Measurements from ENCODE around the gene GPR32. TPM values are rescaled to one million over a fixed set of nuclear protein-coding genes. Genes with fewer than 3 reads are reported as not detected.

Gene GPR32
- total RNA-seq, 1 donor from 2014 or later, result not detected

DNA sequence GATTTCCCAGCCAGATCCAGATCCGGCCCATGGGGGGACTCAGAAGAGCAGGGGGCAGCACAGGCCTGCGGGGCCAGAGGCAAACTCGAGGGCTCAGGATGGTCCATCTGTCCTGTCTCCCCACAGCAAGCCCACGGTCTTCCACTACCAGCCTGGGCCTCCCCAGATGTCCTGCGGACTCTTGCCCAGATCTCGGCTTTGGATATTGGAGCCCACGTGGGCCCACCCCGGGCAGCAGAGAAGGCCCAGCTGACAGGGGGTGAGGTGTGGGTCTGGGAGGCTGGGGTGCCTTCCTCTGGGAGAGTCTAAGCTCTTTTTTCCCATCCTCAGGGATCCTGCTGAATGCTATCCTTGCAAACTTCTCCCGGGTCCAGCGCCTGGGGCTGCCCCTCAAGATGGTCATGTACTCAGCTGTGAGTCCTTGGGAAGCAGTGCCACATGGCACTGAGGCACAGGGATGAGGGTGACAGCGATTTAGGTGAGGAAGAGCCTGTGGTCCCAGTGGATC is 23.3 kb downstream of the GPR32 start:
- no peak for TF ChIP-seq CTCF (IDR thresholded peaks at IDR 0.05)
- no peak overlapping the region for H3K4me3 ChIP-seq
- peaks cover 14% of the 10 kb centered on the region for H3K36me3 ChIP-seq
- intact Hi-C loops (cut with DNase I), result no loop called here
- H3K27me3 ChIP-seq, result no peaks in the 10 kb centered on the region
- no peaks in the 10 kb centered on the region for H3K9me3 ChIP-seq
- H3K27ac ChIP-seq, result no peak overlapping the region
- no peaks in the 10 kb centered on the region for H3K4me1 ChIP-seq
- no peak for ATAC-seq
- no peak for DNase-seq

DNA sequence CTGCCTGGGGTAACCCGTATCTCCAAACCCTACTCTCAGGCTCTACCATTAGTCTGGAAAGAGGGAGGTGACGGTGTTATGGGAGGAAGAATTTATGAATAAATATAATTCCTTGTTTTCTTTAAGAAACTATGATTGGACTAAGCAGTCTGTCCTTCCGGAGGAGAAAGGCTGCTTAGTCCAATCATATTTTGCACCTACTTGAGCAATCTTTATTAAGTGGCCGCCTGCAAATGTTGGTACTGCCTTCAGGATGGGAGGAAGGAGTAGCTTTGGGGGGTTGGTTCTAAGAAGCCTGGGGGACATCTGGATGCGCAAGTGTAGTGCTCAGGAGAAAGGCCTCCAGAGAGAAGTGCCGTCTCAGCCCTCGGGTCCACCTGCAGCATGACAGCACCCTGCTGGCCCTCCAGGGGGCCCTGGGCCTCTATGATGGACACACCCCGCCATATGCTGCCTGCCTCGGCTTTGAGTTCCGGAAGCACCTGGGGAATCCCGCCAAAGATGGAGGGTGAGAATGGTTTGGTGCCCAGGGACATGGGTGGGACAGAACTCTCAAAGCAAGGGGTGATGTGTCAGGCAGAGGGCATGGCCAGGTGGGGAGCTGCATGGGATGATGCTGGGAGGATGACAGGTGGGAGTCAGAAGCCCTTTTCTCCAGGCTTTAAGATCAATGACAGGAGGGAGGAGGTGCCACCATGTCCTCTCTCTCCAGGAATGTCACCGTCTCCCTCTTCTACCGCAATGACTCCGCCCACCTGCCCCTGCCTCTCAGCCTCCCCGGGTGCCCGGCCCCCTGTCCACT is 24.0 kb downstream of the GPR32 start:
- ATAC-seq (no peak), DNase-seq (no peak)
- intact Hi-C loops (cut with DNase I), result no loop called here

GRCh38 chr19:50794876-50795663 is 24.8 kb downstream of the GPR32 start:
- ATAC-seq (no peak), DNase-seq (peak; percentile 56)
- no peak overlapping the region for H3K27ac ChIP-seq
- H3K27me3 ChIP-seq, result no peaks in the 10 kb centered on the region
- no peaks in the 10 kb centered on the region for H3K4me1 ChIP-seq
- no peak overlapping the region for H3K4me3 ChIP-seq
- intact Hi-C loops (cut with DNase I), result no loop called here
- TF ChIP-seq CTCF (IDR thresholded peaks at IDR 0.05), result no peak
- no peaks in the 10 kb centered on the region for H3K9me3 ChIP-seq
- peaks cover 21% of the 10 kb centered on the region for H3K36me3 ChIP-seq

More for the DNA sequence above, 24.0 kb downstream of the GPR32 start:
- no peak for TF ChIP-seq CTCF (IDR thresholded peaks at IDR 0.05)
- Histone ChIP-seq H3K9me3 (no peaks in the 10 kb centered on the region), H3K27me3 (no peaks in the 10 kb centered on the region), H3K4me1 (no peaks in the 10 kb centered on the region), H3K4me3 (no peak overlapping the region), H3K27ac (no peak overlapping the region), H3K36me3 (peaks cover 18% of the 10 kb centered on the region)

DNA sequence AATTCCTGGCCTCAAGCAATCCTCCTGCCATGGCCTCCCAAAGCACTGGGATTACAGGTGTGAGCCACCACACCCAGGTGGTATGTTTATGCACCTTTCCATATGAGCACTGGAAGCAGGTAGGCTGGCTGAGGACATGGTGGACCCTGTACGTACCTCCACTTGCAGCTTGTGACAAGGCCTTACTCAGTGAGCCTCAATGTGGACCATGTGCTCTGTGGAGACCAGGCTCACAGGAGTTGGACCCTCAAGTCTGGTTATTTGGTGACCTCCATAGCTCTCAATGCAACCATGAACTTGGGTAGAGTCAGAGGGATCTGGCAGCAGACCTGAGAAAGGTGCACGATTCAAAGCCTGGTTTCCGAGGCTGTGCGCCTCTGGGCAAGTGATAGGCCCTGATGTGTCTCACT is 25.4 kb downstream of the GPR32 start:
- H3K4me1 ChIP-seq, result no peaks in the 10 kb centered on the region
- no peak overlapping the region for H3K27ac ChIP-seq
- DNase-seq (no peak), ATAC-seq (no peak)
- H3K36me3 ChIP-seq, result peaks cover 22% of the 10 kb centered on the region
- TF ChIP-seq CTCF (IDR thresholded peaks at IDR 0.05), result no peak
- intact Hi-C loops (cut with DNase I), result no loop called here
- no peaks in the 10 kb centered on the region for H3K27me3 ChIP-seq
- H3K9me3 ChIP-seq, result no peaks in the 10 kb centered on the region
- no peak overlapping the region for H3K4me3 ChIP-seq

DNA sequence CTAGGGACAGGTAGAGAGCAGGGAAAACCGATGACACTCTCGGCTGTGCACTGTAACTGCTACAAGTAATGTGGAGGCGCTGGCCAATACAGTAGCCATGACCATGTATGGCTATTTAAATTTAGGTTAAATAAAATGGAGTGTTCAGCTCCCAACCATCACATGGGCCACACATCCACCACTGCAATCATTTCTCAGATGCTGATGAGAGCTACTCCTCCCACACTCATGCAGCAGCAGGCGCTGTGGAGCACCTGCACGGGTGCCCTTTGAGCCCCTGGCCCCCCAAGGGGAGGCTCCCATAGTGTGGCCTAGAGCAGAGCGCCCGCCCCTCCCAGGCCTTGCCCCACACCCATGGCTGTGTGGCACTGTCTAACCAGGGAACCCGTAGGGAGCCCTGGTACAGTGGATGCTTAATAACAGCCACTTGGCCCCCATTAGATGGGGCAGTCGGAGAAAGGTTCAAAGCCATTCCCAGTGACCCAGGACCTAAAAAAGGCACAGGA is 25.9 kb downstream of the GPR32 start:
- DNase-seq, result no peak
- Histone ChIP-seq H3K9me3 (no peaks in the 10 kb centered on the region), H3K27me3 (no peaks in the 10 kb centered on the region), H3K27ac (no peak overlapping the region), H3K36me3 (peaks cover 27% of the 10 kb centered on the region), H3K4me1 (no peaks in the 10 kb centered on the region), H3K4me3 (no peak overlapping the region)
- intact Hi-C loops (cut with DNase I), result no loop called here
- no peak for TF ChIP-seq CTCF (IDR thresholded peaks at IDR 0.05)
- no peak for ATAC-seq
